Stimulated activated CD4-positive, alpha-beta T cell treated with anti-CD3 and anti-CD28 coated beads, Interleukin-4, amount 100 ng/mL, for 24 hours (primary cell): Measurements from ENCODE around the gene ATL3.
"Not testable (repeated sequence)": the region's sequence is repeated elsewhere in the genome, so short reads cannot be mapped to it uniquely, and the experiment has no call there.

Source experiments
- DNase-seq: peaks from one replicate; pipeline ENCODE4 v3.0.0-alpha.2; 2020

ATL3 gene

GRCh38 chr11:63586451-63587166 lies 84.6 kb downstream of the ATL3 start:
- DNase-seq = no peak

- DNase-seq = no peak
Measured at GRCh38 chr11:63583357-63583677, 87.9 kb downstream of the ATL3 start.

- not testable (repeated sequence) for DNase-seq
Measured at GRCh38 chr11:63581224-63581623, 90.0 kb downstream of the ATL3 start.

DNA sequence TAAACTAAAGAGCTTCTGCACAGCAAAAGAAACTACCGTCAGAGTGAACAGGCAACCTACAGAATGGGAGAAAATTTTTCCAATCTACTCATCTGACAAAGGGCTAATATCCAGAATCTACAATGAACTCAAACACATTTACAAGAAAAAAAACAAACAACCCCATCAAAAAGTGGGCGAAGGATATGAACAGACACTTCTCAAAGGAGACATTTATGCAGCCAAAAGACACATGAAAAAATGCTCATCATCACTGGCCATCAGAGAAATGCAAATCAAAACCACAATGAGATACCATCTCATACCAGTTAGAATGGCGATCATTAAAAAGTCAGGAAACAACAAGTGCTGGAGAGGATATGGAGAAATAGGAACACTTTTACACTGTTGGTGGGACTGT lies 92.3 kb downstream of the ATL3 start:
- DNase-seq = not testable (repeated sequence)

DNA sequence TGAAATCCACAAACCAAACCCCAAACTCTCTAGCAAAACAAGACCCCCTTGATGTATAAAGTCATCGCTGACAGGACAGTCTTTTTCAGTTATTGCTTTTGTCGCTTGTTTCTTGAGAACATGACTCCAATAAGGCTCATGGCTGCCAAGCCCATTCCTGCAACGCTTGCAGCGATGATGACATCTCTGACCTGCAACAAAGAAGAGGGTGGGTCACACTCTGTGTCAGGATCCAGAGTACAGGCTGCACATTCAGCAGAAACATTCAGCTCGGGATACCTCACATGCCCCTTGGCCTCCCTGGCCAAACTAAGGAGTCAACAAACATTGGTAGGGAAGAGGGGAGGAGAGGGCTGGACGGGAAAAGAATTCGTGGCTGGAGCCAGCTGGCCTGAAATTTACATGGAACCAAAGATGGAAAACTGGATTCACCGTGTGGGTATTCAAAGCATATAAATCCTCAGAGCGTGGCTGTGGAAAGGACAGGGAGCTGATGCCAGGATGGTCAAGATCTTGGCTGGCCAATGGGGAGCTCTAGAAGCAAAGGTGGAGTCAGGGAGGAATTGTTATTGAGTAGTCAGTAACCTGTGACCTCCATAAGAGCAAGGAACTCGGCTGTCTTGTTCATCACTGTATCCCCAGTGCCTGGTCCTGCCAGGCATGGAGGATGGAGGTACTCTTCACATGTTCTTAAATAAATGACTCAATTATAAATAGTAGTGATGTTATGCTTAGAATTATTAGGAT lies 96.1 kb downstream of the ATL3 start:
- no peak for DNase-seq
